ENCODE measurements around the gene ZCCHC9.
"Not testable (repeated sequence)": the region's sequence is repeated elsewhere in the genome, so short reads cannot be mapped to it uniquely, and the experiment has no call there.

ZCCHC9 gene

GRCh38 chr5:81308836-81309235 lies 7.4 kb downstream of the ZCCHC9 start:
- DNase-seq, result no peak

- DNase-seq, result no peak
Observed at GRCh38 chr5:81310402-81311063, 9.1 kb downstream of the ZCCHC9 start.

- no peak for DNase-seq
Observed at GRCh38 chr5:81313278-81313677, 11.9 kb downstream of the ZCCHC9 start.

GRCh38 chr5:81313686-81314085 lies 12.3 kb downstream of the ZCCHC9 start:
- no peak for DNase-seq

- DNase-seq, result no peak
Observed at GRCh38 chr5:81314581-81314980, 13.2 kb downstream of the ZCCHC9 start.

- DNase-seq, result no peak
Observed at GRCh38 chr5:81315336-81315735, 13.9 kb downstream of the ZCCHC9 start.

GRCh38 chr5:81315830-81316229 lies 14.4 kb downstream of the ZCCHC9 start:
- no peak for DNase-seq

GRCh38 chr5:81316571-81316970 lies 15.2 kb downstream of the ZCCHC9 start:
- DNase-seq, result no peak

- no peak for DNase-seq
Observed at GRCh38 chr5:81317536-81317935, 16.1 kb downstream of the ZCCHC9 start.

GRCh38 chr5:81326554-81326953 lies 25.2 kb downstream of the ZCCHC9 start:
- DNase-seq, result no peak

- DNase-seq, result no peak
Observed at GRCh38 chr5:81334304-81335061, 33.1 kb downstream of the ZCCHC9 start.

- DNase-seq, result no peak
Observed at GRCh38 chr5:81335946-81336345, 34.6 kb downstream of the ZCCHC9 start.

GRCh38 chr5:81336556-81336955 lies 35.2 kb downstream of the ZCCHC9 start:
- DNase-seq, result no peak

- no peak for DNase-seq
Observed at GRCh38 chr5:81337803-81338202, 36.4 kb downstream of the ZCCHC9 start.

GRCh38 chr5:81338213-81338612 lies 36.8 kb downstream of the ZCCHC9 start:
- DNase-seq, result not testable (repeated sequence)

- no peak for DNase-seq
Observed at GRCh38 chr5:81344736-81345135, 43.3 kb downstream of the ZCCHC9 start.

GRCh38 chr5:81345411-81346003 lies 44.1 kb downstream of the ZCCHC9 start:
- no peak for DNase-seq

GRCh38 chr5:81349161-81349560 lies 47.8 kb downstream of the ZCCHC9 start:
- no peak for DNase-seq

- DNase-seq, result no peak
Observed at GRCh38 chr5:81350507-81350906, 49.1 kb downstream of the ZCCHC9 start.

GRCh38 chr5:81353189-81353588 lies 51.8 kb downstream of the ZCCHC9 start:
- DNase-seq, result no peak

- DNase-seq, result no peak
Observed at GRCh38 chr5:81354093-81354492, 52.7 kb downstream of the ZCCHC9 start.

- DNase-seq, result no peak
Observed at GRCh38 chr5:81355291-81356251, 54.2 kb downstream of the ZCCHC9 start.

GRCh38 chr5:81359108-81359507 lies 57.7 kb downstream of the ZCCHC9 start:
- no peak for DNase-seq

All from NCI-H2171 (cell line).